Liver (tissue), 9 donors: ENCODE data around the gene ADH7. TPM values are rescaled to one million over a fixed set of nuclear protein-coding genes. Genes with fewer than 3 reads are reported as not detected.

Experiments used
- DNase-seq: peaks from one replicate; pipeline ENCODE4 v3.0.0-alpha.2; 2017; ENCODE audit warnings: low spot score
- H3K27ac ChIP-seq, 2 donors: one replicate each; pipeline ENCODE4 v1.7.0; 2013; ENCODE audit warnings: inconsistent platforms in 2 of 2, low read length in 2 of 2, control low read depth in 1 of 2, low read depth in 1 of 2, mild to moderate bottlenecking in 1 of 2
- H3K27me3 ChIP-seq, 4 donors: one replicate each; pipeline versions ENCODE4 v1.6.1 to v1.7.0; 2013; ENCODE audit warnings: low read length in 3 of 4, inconsistent platforms in 1 of 4, mild to moderate bottlenecking in 1 of 4, moderate library complexity in 1 of 4; ENCODE audit not compliant: control insufficient read depth in 4 of 4, insufficient read depth in 4 of 4
- H3K36me3 ChIP-seq, 4 donors: one replicate each; pipeline versions ENCODE4 v1.6.1 to v1.7.0; 2013; ENCODE audit warnings: low read length in 3 of 4, mild to moderate bottlenecking in 3 of 4, low read depth in 1 of 4, moderate library complexity in 1 of 4; ENCODE audit not compliant: control insufficient read depth in 4 of 4, insufficient read depth in 3 of 4
- H3K4me1 ChIP-seq, 4 donors: one replicate each; pipeline versions ENCODE4 v1.6.1 to v1.7.0; 2013; ENCODE audit warnings: low read length in 3 of 4, mild to moderate bottlenecking in 3 of 4, moderate library complexity in 1 of 4; ENCODE audit not compliant: control insufficient read depth in 4 of 4, insufficient read depth in 4 of 4
- H3K4me3 ChIP-seq, 3 donors: one replicate each; pipeline versions ENCODE4 v1.6.1 to v1.7.0; 2013; ENCODE audit warnings: low read length in 3 of 3, control low read depth in 1 of 3, low read depth in 1 of 3, mild to moderate bottlenecking in 1 of 3
- H3K9ac ChIP-seq, 2 donors: one replicate each; pipeline ENCODE4 v1.7.0; 2013; ENCODE audit warnings: low read length in 2 of 2, mild to moderate bottlenecking in 2 of 2, moderate library complexity in 2 of 2, control low read depth in 1 of 2, low read depth in 1 of 2
- H3K9me3 ChIP-seq, 4 donors: one replicate each; pipeline versions ENCODE4 v1.6.1 to v1.7.0; 2013; ENCODE audit warnings: low read length in 3 of 4; ENCODE audit not compliant: control insufficient read depth in 4 of 4
- EGR1 ChIP-seq, 2 donors: IDR thresholded peaks; 2 replicates each; pipeline ENCODE4 v1.6.1; 2016 to 2018; ENCODE audit warnings: antibody characterized with exemption in 2 of 2, low read depth in 2 of 2
- FOXA1 ChIP-seq: IDR thresholded peaks from 2 replicates; pipeline ENCODE4 v1.6.1; 2016; ENCODE audit warnings: antibody characterized with exemption
- FOXA2 ChIP-seq: IDR thresholded peaks from 2 replicates; pipeline ENCODE4 v1.6.1; 2016; ENCODE audit warnings: antibody characterized with exemption
- GABPA ChIP-seq, 2 donors: IDR thresholded peaks in 1 of 2; conservative IDR thresholded peaks in 1 of 2; 2 replicates each; pipeline ENCODE4 v1.6.1; 2016; ENCODE audit warnings: antibody characterized with exemption in 2 of 2, mild to moderate bottlenecking in 1 of 2, moderate library complexity in 1 of 2
- HNF4A ChIP-seq, 2 donors: conservative IDR thresholded peaks; 2 replicates each; pipeline ENCODE4 v1.6.1; 2016; ENCODE audit warnings: antibody characterized with exemption in 2 of 2, mild to moderate bottlenecking in 2 of 2
- HNF4G ChIP-seq: IDR thresholded peaks from 2 replicates; pipeline ENCODE4 v1.6.1; 2016; ENCODE audit warnings: antibody characterized with exemption
- JUND ChIP-seq, 2 donors: IDR thresholded peaks; 2 replicates each; pipeline ENCODE4 v1.6.1; 2016; ENCODE audit warnings: antibody characterized with exemption in 2 of 2
- NR2F2 ChIP-seq: IDR thresholded peaks from 2 replicates; pipeline ENCODE4 v1.6.1; 2016; ENCODE audit warnings: antibody characterized with exemption
- RAD21 ChIP-seq, 2 donors: IDR thresholded peaks; 2 replicates each; pipeline ENCODE4 v1.6.1; 2016; ENCODE audit warnings: antibody characterized with exemption in 2 of 2, mild to moderate bottlenecking in 2 of 2
- RXRA ChIP-seq, 2 donors: IDR thresholded peaks; 2 replicates each; pipeline ENCODE4 v1.6.1; 2017 to 2018; ENCODE audit warnings: antibody characterized with exemption in 2 of 2, mild to moderate bottlenecking in 1 of 2
- SP1 ChIP-seq: IDR thresholded peaks from 2 replicates; pipeline ENCODE4 v1.6.1; 2018; ENCODE audit warnings: antibody characterized with exemption, mild to moderate bottlenecking
- TAF1 ChIP-seq: conservative IDR thresholded peaks from 2 replicates; pipeline ENCODE4 v1.6.1; 2016; ENCODE audit warnings: antibody characterized with exemption, mild to moderate bottlenecking
- YY1 ChIP-seq: IDR thresholded peaks from 2 replicates; pipeline ENCODE4 v1.6.1; 2016; ENCODE audit warnings: antibody characterized with exemption, mild to moderate bottlenecking
- WGBS: extraction: QIAGEN DNeasy Blood & Tissue Kit; methylation state at CpG from one replicate; pipeline ENCODE4 v1.1.7; 2013; 5-methylcytosine and 5-hydroxymethylcytosine counted together
- polyA plus RNA-seq, 2 donors: library from polyadenylated mRNA; stranded (reverse) in 1 of 2; unstranded in 1 of 2; fragments of 200-250 nt in 1 of 2; fragments of >200 nt in 1 of 2; fragmentation: Nextera tagmentation in 1 of 2; extraction: Ambion mirVana in 1 of 2; gene quantifications; one replicate each; pipeline versions ENCODE4 v1.2.1 to v1.2.3, GENCODE V29; 2013 to 2015
- total RNA-seq, 2 donors: library from RNA; depleted of rRNA; stranded (reverse); fragments of >200 nt; gene quantifications; one replicate each; pipeline ENCODE4 v1.2.3, GENCODE V29; 2014
- TF ChIP-seq, protein P1 (sequence below): IDR thresholded peaks from 2 replicates; pipeline ENCODE4 v1.6.1; 2016; ENCODE audit warnings: antibody characterized with exemption
- TF ChIP-seq, protein P2 (sequence below): IDR thresholded peaks from 2 replicates; pipeline ENCODE4 v1.6.1; 2016; ENCODE audit warnings: antibody characterized with exemption
- TF ChIP-seq, protein P3 (sequence below): IDR thresholded peaks from 2 replicates; pipeline ENCODE4 v1.6.1; 2016; ENCODE audit warnings: antibody characterized with exemption
- TF ChIP-seq, protein P4 (sequence below): fragments of 150-350 bp; IDR thresholded peaks from 2 replicates; pipeline ENCODE4 v1.5.1; 2017; ENCODE audit warnings: improper control_type of control experiment, low read depth, low read length; ENCODE audit not compliant: missing input control
- TF ChIP-seq, protein P5 (sequence below): IDR thresholded peaks from 2 replicates; pipeline ENCODE4 v1.6.1; 2016; ENCODE audit warnings: antibody characterized with exemption, mild to moderate bottlenecking
- donor health status: healthy.
- donor health status: healthy.
- donor health status: healthy.
- donor health status: healthy.
- donor health status: healthy.

ADH7 gene
- total and polyA plus RNA-seq, 4 donors: under 0.01 TPM; not detected in 3

DNA sequence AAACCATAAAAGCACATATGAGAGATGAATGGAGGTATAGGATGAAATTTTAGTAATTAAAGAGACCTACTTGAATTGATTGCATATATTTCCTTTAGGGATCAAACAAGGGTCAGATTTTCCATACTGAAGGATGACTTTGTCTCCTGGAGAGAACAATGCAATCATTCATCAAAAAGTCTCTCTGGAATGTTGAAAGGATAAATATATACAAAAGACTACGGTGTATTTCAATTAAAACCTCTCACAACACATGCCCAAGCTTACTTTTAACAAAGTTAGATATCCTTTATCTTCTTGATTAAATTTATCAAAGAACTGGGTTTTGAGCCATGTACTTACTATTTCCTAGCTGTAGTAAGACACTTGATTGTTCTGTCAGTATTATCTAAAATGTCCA is 36.8 kb upstream of the ADH7 start:
- Histone ChIP-seq H3K27me3 (no peaks in the 10 kb centered on the region), H3K4me1 (no peaks in the 10 kb centered on the region), H3K4me3 (no peak overlapping the region), H3K36me3 (no peaks in the 10 kb centered on the region), H3K9me3 (no peaks in the 10 kb centered on the region), H3K27ac (no peak overlapping the region), H3K9ac (no peak overlapping the region)
- no peak for TF ChIP-seq YY1
- no peak for DNase-seq
- 55% methylated on average over 1 of the region's 1 CpG for WGBS

DNA sequence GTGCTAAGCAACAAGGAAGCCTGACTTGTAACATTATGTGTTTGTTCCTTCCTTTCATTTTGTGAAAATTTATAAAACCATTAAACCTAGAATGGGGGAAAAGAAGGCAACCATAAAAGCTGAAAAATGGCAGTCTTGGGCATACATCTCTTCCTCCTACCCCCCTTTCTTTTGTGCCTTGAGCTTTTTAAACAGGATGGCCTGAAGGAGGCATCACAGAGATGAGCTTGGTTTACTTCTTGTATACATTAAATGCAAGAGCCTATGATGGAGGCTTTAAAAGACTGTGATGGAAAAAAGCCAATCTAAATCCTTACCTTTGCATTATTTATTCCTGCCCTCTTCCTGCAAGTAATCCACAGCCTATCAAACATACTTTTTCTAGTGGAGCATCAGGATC is 36.2 kb upstream of the ADH7 start:
- Histone ChIP-seq H3K27ac (no peak overlapping the region), H3K9ac (no peak overlapping the region), H3K9me3 (no peaks in the 10 kb centered on the region), H3K4me1 (no peaks in the 10 kb centered on the region), H3K27me3 (no peaks in the 10 kb centered on the region), H3K4me3 (no peak overlapping the region), H3K36me3 (no peaks in the 10 kb centered on the region)
- TF ChIP-seq, protein P1, sequence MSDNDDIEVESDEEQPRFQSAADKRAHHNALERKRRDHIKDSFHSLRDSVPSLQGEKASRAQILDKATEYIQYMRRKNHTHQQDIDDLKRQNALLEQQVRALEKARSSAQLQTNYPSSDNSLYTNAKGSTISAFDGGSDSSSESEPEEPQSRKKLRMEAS: no peak
- TF ChIP-seq, protein P2, sequence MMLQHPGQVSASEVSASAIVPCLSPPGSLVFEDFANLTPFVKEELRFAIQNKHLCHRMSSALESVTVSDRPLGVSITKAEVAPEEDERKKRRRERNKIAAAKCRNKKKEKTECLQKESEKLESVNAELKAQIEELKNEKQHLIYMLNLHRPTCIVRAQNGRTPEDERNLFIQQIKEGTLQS: no peak
- no peak for TF ChIP-seq RAD21 (IDR thresholded peaks at IDR 0.05)
- no peak for TF ChIP-seq SP1
- no peak for TF ChIP-seq GABPA (IDR thresholded peaks at IDR 0.05 in 1 of 2, conservative IDR thresholded peaks at IDR 0.05 in 1 of 2)
- no peak for TF ChIP-seq YY1
- no peak for TF ChIP-seq EGR1 (IDR thresholded peaks at IDR 0.05; ENCODE audit: low read depth in 2 of 2)
- DNase-seq: no peak

DNA sequence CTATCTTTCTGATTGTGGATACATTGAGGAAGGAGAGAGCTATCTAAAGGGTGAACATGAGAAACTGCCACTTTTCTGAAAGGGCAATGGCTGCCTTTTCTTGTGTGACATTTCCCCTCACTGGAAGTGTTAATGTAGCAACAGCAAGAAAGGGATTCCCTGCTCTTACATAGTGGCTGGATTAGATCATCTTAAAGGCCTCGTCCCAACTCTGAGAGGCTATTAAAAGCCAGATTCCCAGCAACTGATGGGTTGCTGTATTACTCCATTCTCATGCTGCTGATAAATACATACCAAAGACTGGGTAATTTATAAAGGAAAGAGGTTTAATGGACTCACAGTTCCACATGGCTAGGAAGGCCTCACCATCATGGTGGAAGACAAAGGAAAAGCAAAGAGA is 33.7 kb upstream of the ADH7 start:
- TF ChIP-seq, protein P3, sequence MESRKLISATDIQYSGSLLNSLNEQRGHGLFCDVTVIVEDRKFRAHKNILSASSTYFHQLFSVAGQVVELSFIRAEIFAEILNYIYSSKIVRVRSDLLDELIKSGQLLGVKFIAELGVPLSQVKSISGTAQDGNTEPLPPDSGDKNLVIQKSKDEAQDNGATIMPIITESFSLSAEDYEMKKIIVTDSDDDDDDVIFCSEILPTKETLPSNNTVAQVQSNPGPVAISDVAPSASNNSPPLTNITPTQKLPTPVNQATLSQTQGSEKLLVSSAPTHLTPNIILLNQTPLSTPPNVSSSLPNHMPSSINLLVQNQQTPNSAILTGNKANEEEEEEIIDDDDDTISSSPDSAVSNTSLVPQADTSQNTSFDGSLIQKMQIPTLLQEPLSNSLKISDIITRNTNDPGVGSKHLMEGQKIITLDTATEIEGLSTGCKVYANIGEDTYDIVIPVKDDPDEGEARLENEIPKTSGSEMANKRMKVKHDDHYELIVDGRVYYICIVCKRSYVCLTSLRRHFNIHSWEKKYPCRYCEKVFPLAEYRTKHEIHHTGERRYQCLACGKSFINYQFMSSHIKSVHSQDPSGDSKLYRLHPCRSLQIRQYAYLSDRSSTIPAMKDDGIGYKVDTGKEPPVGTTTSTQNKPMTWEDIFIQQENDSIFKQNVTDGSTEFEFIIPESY: no peak
- TF ChIP-seq GABPA (IDR thresholded peaks at IDR 0.05 in 1 of 2, conservative IDR thresholded peaks at IDR 0.05 in 1 of 2) (no peak), RAD21 (IDR thresholded peaks at IDR 0.05) (no peak), YY1 (no peak), TAF1 (no peak), RXRA (IDR thresholded peaks at IDR 0.05) (no peak), SP1 (no peak), EGR1 (IDR thresholded peaks at IDR 0.05; ENCODE audit: low read depth in 2 of 2) (no peak), JUND (IDR thresholded peaks at IDR 0.05) (no peak), FOXA2 (no peak), FOXA1 (no peak), HNF4G (no peak), HNF4A (conservative IDR thresholded peaks at IDR 0.05) (no peak), NR2F2 (no peak)
- TF ChIP-seq, protein P2: no peak
- TF ChIP-seq, protein P1: no peak
- TF ChIP-seq, protein P4, sequence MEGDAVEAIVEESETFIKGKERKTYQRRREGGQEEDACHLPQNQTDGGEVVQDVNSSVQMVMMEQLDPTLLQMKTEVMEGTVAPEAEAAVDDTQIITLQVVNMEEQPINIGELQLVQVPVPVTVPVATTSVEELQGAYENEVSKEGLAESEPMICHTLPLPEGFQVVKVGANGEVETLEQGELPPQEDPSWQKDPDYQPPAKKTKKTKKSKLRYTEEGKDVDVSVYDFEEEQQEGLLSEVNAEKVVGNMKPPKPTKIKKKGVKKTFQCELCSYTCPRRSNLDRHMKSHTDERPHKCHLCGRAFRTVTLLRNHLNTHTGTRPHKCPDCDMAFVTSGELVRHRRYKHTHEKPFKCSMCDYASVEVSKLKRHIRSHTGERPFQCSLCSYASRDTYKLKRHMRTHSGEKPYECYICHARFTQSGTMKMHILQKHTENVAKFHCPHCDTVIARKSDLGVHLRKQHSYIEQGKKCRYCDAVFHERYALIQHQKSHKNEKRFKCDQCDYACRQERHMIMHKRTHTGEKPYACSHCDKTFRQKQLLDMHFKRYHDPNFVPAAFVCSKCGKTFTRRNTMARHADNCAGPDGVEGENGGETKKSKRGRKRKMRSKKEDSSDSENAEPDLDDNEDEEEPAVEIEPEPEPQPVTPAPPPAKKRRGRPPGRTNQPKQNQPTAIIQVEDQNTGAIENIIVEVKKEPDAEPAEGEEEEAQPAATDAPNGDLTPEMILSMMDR: no peak
- TF ChIP-seq, protein P5, sequence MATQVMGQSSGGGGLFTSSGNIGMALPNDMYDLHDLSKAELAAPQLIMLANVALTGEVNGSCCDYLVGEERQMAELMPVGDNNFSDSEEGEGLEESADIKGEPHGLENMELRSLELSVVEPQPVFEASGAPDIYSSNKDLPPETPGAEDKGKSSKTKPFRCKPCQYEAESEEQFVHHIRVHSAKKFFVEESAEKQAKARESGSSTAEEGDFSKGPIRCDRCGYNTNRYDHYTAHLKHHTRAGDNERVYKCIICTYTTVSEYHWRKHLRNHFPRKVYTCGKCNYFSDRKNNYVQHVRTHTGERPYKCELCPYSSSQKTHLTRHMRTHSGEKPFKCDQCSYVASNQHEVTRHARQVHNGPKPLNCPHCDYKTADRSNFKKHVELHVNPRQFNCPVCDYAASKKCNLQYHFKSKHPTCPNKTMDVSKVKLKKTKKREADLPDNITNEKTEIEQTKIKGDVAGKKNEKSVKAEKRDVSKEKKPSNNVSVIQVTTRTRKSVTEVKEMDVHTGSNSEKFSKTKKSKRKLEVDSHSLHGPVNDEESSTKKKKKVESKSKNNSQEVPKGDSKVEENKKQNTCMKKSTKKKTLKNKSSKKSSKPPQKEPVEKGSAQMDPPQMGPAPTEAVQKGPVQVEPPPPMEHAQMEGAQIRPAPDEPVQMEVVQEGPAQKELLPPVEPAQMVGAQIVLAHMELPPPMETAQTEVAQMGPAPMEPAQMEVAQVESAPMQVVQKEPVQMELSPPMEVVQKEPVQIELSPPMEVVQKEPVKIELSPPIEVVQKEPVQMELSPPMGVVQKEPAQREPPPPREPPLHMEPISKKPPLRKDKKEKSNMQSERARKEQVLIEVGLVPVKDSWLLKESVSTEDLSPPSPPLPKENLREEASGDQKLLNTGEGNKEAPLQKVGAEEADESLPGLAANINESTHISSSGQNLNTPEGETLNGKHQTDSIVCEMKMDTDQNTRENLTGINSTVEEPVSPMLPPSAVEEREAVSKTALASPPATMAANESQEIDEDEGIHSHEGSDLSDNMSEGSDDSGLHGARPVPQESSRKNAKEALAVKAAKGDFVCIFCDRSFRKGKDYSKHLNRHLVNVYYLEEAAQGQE: no peak
- Histone ChIP-seq H3K9ac (no peak overlapping the region), H3K36me3 (no peaks in the 10 kb centered on the region), H3K4me3 (no peak overlapping the region), H3K27me3 (no peaks in the 10 kb centered on the region), H3K9me3 (no peaks in the 10 kb centered on the region), H3K27ac (no peak overlapping the region), H3K4me1 (no peaks in the 10 kb centered on the region)
- 81% methylated on average over 1 of the region's 1 CpG for WGBS
- DNase-seq: no peak
